Spinal cord (tissue), 10 donors: ENCODE results near the gene SSH2. TPM values are rescaled to one million over a fixed set of nuclear protein-coding genes. Genes with fewer than 3 reads are reported as not detected.
A peak's percentile ranks its signal among the peaks of the same experiment; 100 is the strongest.

Source experiments
- DNase-seq, 6 donors: peaks; one replicate each; pipeline versions ENCODE4 v3.0.0 to v3.0.0-alpha.2; 2013 to 2015; ENCODE audit warnings: low spot score in 6 of 6, low read depth in 4 of 6
- H3K27ac ChIP-seq: one replicate; pipeline ENCODE4 v1.5.1; 2013; ENCODE audit warnings: low read depth, low read length, control low read depth
- H3K27me3 ChIP-seq: one replicate; pipeline ENCODE4 v1.6.1; 2013; ENCODE audit warnings: low read length; ENCODE audit not compliant: control insufficient read depth, insufficient read depth
- H3K36me3 ChIP-seq: one replicate; pipeline ENCODE4 v1.6.1; 2013; ENCODE audit warnings: low read length; ENCODE audit not compliant: control insufficient read depth, insufficient read depth
- H3K4me1 ChIP-seq: one replicate; pipeline ENCODE4 v1.6.1; 2013; ENCODE audit warnings: low read length; ENCODE audit not compliant: control insufficient read depth, insufficient read depth
- H3K4me3 ChIP-seq: one replicate; pipeline ENCODE4 v1.5.1; 2013; ENCODE audit warnings: low read depth, low read length, control low read depth
- H3K9me3 ChIP-seq: one replicate; pipeline ENCODE4 v1.6.1; 2013; ENCODE audit warnings: low read length; ENCODE audit not compliant: control insufficient read depth, insufficient read depth
- WGBS: methylation state at CpG from one replicate; pipeline ENCODE4 v1.1.5; 2013; ENCODE audit warnings: missing lambda C conversion rate; ENCODE audit not compliant: insufficient coverage; 5-methylcytosine and 5-hydroxymethylcytosine counted together
- polyA plus RNA-seq, 2 donors: library from polyadenylated mRNA; unstranded; fragments of 120-200 nt; gene quantifications; one replicate each; pipeline ENCODE4 v1.2.1, GENCODE V29; 2013; ENCODE audit not compliant: insufficient read length in 2 of 2
- total RNA-seq, 2 donors: library from RNA; depleted of rRNA in 1 of 2; stranded (reverse); fragments of 120-200 nt in 1 of 2; fragments of >200 nt in 1 of 2; gene quantifications; one replicate each; pipeline versions ENCODE4 v1.2.3 to v1.2.4, GENCODE V29; 2013 to 2014
- donor health status: healthy.

SSH2 gene
- total and polyA plus RNA-seq, 4 donors: 22.5 to 26.6 (median 23.4) TPM

- no peaks in the 10 kb centered on the region for H3K27me3 ChIP-seq
- no peaks in the 10 kb centered on the region for H3K36me3 ChIP-seq
- H3K4me3 ChIP-seq: no peak overlapping the region
- H3K9me3 ChIP-seq: no peaks in the 10 kb centered on the region
- H3K4me1 ChIP-seq: no peaks in the 10 kb centered on the region
- DNase-seq: no peak
- H3K27ac ChIP-seq: no peak overlapping the region
These were observed 102.8 kb downstream of the SSH2 start for GRCh38 chr17:29827179-29827578.

GRCh38 chr17:29826114-29826692 is 103.8 kb downstream of the SSH2 start:
- H3K9me3 ChIP-seq: no peaks in the 10 kb centered on the region
- no peak for DNase-seq
- no peak overlapping the region for H3K4me3 ChIP-seq
- no peak overlapping the region for H3K27ac ChIP-seq
- no CpG with 5 or more reads among the region's 2 CpGs for WGBS
- H3K4me1 ChIP-seq: no peaks in the 10 kb centered on the region
- no peaks in the 10 kb centered on the region for H3K27me3 ChIP-seq
- H3K36me3 ChIP-seq: no peaks in the 10 kb centered on the region

DNA sequence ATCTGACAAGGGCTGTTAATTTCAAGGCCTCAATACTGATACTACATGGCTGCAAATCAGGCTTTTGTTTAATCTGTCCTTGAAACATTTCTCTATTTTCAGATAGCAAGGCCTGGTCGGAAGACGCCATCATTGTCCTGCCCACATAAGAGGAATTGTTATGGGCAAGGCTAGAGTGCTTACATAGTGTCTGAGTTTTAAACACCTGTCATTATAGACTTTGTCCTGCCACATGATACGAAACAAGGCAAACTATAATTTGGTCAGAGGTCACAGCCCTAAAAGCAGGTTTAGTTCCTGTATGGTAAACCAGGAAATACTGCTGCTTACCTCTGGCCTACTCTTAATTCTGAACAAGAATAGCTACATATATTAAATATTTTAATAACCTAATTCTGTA is 104.4 kb downstream of the SSH2 start:
- Histone ChIP-seq H3K27ac (no peak overlapping the region), H3K27me3 (no peaks in the 10 kb centered on the region), H3K9me3 (no peaks in the 10 kb centered on the region), H3K36me3 (no peaks in the 10 kb centered on the region), H3K4me3 (no peak overlapping the region), H3K4me1 (no peaks in the 10 kb centered on the region)
- no peak for DNase-seq
- 100% methylated on average over 3 of the region's 3 CpGs for WGBS

- no CpG with 5 or more reads among the region's 1 CpG for WGBS
- H3K4me1 ChIP-seq: no peaks in the 10 kb centered on the region
- H3K4me3 ChIP-seq: no peak overlapping the region
- no peaks in the 10 kb centered on the region for H3K27me3 ChIP-seq
- no peaks in the 10 kb centered on the region for H3K9me3 ChIP-seq
- DNase-seq: no peak
- no peaks in the 10 kb centered on the region for H3K36me3 ChIP-seq
- no peak overlapping the region for H3K27ac ChIP-seq
These were observed 108.1 kb downstream of the SSH2 start for GRCh38 chr17:29821897-29822296.

GRCh38 chr17:29820425-29820824 is 109.6 kb downstream of the SSH2 start:
- no CpG with 5 or more reads among the region's 1 CpG for WGBS
- H3K36me3 ChIP-seq: no peaks in the 10 kb centered on the region

DNA sequence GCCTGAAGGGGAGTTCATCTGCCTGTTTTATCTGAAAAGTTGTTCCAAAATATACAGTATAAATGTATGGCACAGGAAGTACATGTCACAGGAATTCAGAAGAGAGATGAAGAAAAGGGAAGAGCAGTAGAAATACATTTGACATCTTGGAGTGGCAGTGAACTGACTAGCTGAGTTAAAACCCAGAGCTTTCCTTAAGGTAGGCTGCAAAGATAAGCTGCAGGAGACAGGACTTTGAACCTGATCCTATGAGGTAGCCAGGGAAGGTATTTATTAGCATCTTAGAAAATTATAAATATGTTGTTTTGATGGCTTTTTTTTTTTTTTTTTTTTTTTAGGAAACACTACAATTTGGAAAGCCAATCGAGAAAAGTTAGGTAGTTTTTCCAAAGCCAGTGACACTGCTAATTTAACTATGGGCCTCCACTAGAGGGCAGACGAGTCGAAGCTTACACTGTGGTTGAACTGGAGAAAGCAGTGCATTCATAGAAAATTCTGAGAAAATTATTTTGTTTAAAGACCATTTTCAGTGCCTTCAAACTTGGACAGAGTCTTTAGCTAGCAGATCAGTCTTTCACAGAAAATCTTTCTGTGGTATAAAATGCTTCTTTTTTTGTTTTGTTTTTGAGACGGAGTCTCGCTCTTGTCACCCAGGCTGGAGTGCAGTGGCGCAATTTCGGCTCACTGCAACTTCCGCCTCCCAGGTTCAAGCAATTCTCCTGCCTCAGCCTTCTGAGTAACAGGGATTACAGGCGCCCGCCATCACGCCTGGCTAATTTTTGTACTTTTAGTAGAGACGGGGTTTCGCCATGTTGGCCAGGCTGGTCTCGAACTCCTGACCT is 122.3 kb downstream of the SSH2 start:
- H3K27me3 ChIP-seq: no peaks in the 10 kb centered on the region
- no peak overlapping the region for H3K27ac ChIP-seq
- no peaks in the 10 kb centered on the region for H3K9me3 ChIP-seq
- no peaks in the 10 kb centered on the region for H3K4me1 ChIP-seq
- no peak overlapping the region for H3K4me3 ChIP-seq
- no CpG with 5 or more reads among the region's 14 CpGs for WGBS
- peak; percentile 10 to 91 (median 64) for DNase-seq
- no peaks in the 10 kb centered on the region for H3K36me3 ChIP-seq

More at GRCh38 chr17:29820425-29820824, 109.6 kb downstream of the SSH2 start:
- H3K4me3 ChIP-seq: no peak overlapping the region
- H3K4me1 ChIP-seq: no peaks in the 10 kb centered on the region
- no peaks in the 10 kb centered on the region for H3K9me3 ChIP-seq
- no peak for DNase-seq
- H3K27ac ChIP-seq: no peak overlapping the region
- H3K27me3 ChIP-seq: no peaks in the 10 kb centered on the region

DNA sequence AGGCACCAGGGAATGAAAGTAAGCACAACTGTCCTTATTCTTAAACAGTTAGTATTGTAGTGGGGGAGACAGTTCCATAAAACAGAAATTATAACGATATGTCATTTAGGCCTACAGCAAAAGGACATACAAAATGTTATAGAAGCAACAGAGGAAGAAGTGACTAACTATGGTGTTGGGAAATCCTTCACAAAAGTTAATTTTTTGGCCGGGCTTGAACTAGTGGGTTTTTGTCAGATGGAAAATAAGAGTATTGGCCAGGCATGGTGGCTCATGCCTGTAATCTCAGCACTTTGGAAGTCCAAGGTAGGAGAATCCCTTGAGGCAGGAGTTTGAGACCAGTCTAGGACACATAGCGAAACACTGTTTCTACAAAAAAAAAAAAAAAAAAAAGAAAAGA is 127.8 kb downstream of the SSH2 start:
- Histone ChIP-seq H3K27ac (no peak overlapping the region), H3K27me3 (no peaks in the 10 kb centered on the region), H3K9me3 (no peaks in the 10 kb centered on the region), H3K4me3 (no peak overlapping the region), H3K4me1 (no peaks in the 10 kb centered on the region), H3K36me3 (no peaks in the 10 kb centered on the region)
- 100% methylated on average over 1 of the region's 3 CpGs for WGBS
- no peak for DNase-seq

GRCh38 chr17:29800457-29800856 is 129.6 kb downstream of the SSH2 start:
- no peaks in the 10 kb centered on the region for H3K36me3 ChIP-seq
- H3K4me3 ChIP-seq: no peak overlapping the region
- no peaks in the 10 kb centered on the region for H3K9me3 ChIP-seq
- H3K4me1 ChIP-seq: no peaks in the 10 kb centered on the region
- DNase-seq: no peak
- no peaks in the 10 kb centered on the region for H3K27me3 ChIP-seq
- no peak overlapping the region for H3K27ac ChIP-seq
- no CpG with 5 or more reads among the region's 1 CpG for WGBS

GRCh38 chr17:29796652-29797051 is 133.4 kb downstream of the SSH2 start:
- no peak overlapping the region for H3K27ac ChIP-seq
- no peaks in the 10 kb centered on the region for H3K4me1 ChIP-seq
- no peaks in the 10 kb centered on the region for H3K27me3 ChIP-seq
- no peaks in the 10 kb centered on the region for H3K9me3 ChIP-seq
- no peak overlapping the region for H3K4me3 ChIP-seq
- no CpG with 5 or more reads among the region's 2 CpGs for WGBS
- peaks cover 4% of the 10 kb centered on the region for H3K36me3 ChIP-seq
- DNase-seq: no peak

- H3K27ac ChIP-seq: no peak overlapping the region
- no peaks in the 10 kb centered on the region for H3K27me3 ChIP-seq
- no peak overlapping the region for H3K4me3 ChIP-seq
- peaks cover 4% of the 10 kb centered on the region for H3K36me3 ChIP-seq
- DNase-seq: no peak
- 100% methylated on average over 1 of the region's 5 CpGs for WGBS
- no peaks in the 10 kb centered on the region for H3K9me3 ChIP-seq
- no peaks in the 10 kb centered on the region for H3K4me1 ChIP-seq
These were observed 136.5 kb downstream of the SSH2 start for GRCh38 chr17:29793501-29793900.
